ENCODE measurements around the gene OTOG. TPM values are rescaled to one million over a fixed set of nuclear protein-coding genes. Genes with fewer than 3 reads are reported as not detected.

Gene OTOG
- total RNA-seq, 2 donors from 2014 or later = not detected

- no peaks in the 10 kb centered on the region for H3K36me3 ChIP-seq
- no peak overlapping the region for H3K9ac ChIP-seq (ENCODE audit: low read depth in 2 of 2, low read length in 2 of 2)
- intact Hi-C loops (cut with DNase I) = no loop called here
- H3K27me3 ChIP-seq = no peaks in the 10 kb centered on the region
- TF ChIP-seq CTCF (IDR thresholded peaks at IDR 0.05) = no peak
- no peaks in the 10 kb centered on the region for H3K4me1 ChIP-seq
- no peak for DNase-seq
- no peaks in the 10 kb centered on the region for H3K9me3 ChIP-seq
- H3K27ac ChIP-seq = no peak overlapping the region
- no peak overlapping the region for H3K4me3 ChIP-seq
These were observed 84.8 kb downstream of the OTOG start for GRCh38 chr11:17631702-17632365.

- no peak for TF ChIP-seq CTCF (IDR thresholded peaks at IDR 0.05)
These were observed 86.4 kb downstream of the OTOG start for GRCh38 chr11:17633279-17633986.

GRCh38 chr11:17633987-17634775 lies 87.1 kb downstream of the OTOG start:
- H3K27ac ChIP-seq = no peak overlapping the region
- no peak overlapping the region for H3K4me3 ChIP-seq
- no peaks in the 10 kb centered on the region for H3K36me3 ChIP-seq
- TF ChIP-seq CTCF (IDR thresholded peaks at IDR 0.05) = no peak
- H3K9ac ChIP-seq (ENCODE audit: low read depth in 2 of 2, low read length in 2 of 2) = no peak overlapping the region
- intact Hi-C loops (cut with DNase I) = no loop called here
- H3K9me3 ChIP-seq = no peaks in the 10 kb centered on the region
- no peaks in the 10 kb centered on the region for H3K27me3 ChIP-seq
- no peak for DNase-seq
- H3K4me1 ChIP-seq = no peaks in the 10 kb centered on the region

More at GRCh38 chr11:17633279-17633986, 86.4 kb downstream of the OTOG start:
- Histone ChIP-seq H3K27ac (no peak overlapping the region), H3K9ac (ENCODE audit: low read depth in 2 of 2, low read length in 2 of 2) (no peak overlapping the region), H3K4me1 (no peaks in the 10 kb centered on the region), H3K9me3 (no peaks in the 10 kb centered on the region), H3K36me3 (no peaks in the 10 kb centered on the region), H3K27me3 (no peaks in the 10 kb centered on the region), H3K4me3 (no peak overlapping the region)
- intact Hi-C loops (cut with DNase I) = no loop called here
- no peak for DNase-seq

- Histone ChIP-seq H3K4me3 (no peak overlapping the region), H3K27me3 (no peaks in the 10 kb centered on the region), H3K36me3 (no peaks in the 10 kb centered on the region), H3K4me1 (no peaks in the 10 kb centered on the region), H3K9me3 (no peaks in the 10 kb centered on the region), H3K9ac (ENCODE audit: low read depth in 2 of 2, low read length in 2 of 2) (no peak overlapping the region), H3K27ac (no peak overlapping the region)
- no peak for TF ChIP-seq CTCF (IDR thresholded peaks at IDR 0.05)
- no peak for DNase-seq
- intact Hi-C loops (cut with DNase I) = no loop called here
These were observed 87.9 kb downstream of the OTOG start for GRCh38 chr11:17634776-17635550.

- H3K36me3 ChIP-seq = no peaks in the 10 kb centered on the region
- no peaks in the 10 kb centered on the region for H3K4me1 ChIP-seq
- TF ChIP-seq CTCF (IDR thresholded peaks at IDR 0.05) = no peak
- no peaks in the 10 kb centered on the region for H3K27me3 ChIP-seq
- H3K4me3 ChIP-seq = no peak overlapping the region
- no peak overlapping the region for H3K27ac ChIP-seq
- no peak for DNase-seq
- no peaks in the 10 kb centered on the region for H3K9me3 ChIP-seq
- intact Hi-C loops (cut with DNase I) = no loop called here
- no peak overlapping the region for H3K9ac ChIP-seq (ENCODE audit: low read depth in 2 of 2, low read length in 2 of 2)
These were observed 88.5 kb downstream of the OTOG start for GRCh38 chr11:17635551-17635938.

All from colonic mucosa (tissue), 4 donors.